Psoas muscle (tissue), 8 donors: ENCODE results near the gene SORCS1. TPM values are rescaled to one million over a fixed set of nuclear protein-coding genes. Genes with fewer than 3 reads are reported as not detected.

Source experiments
- ATAC-seq, 4 donors: fragments of 200-7000 bp; cut with Tn5 transposase; one replicate each; pipeline ENCODE4 v1.9.1; 2020; ENCODE audit warnings: moderate library complexity in 3 of 4, mild to moderate bottlenecking in 2 of 4
- DNase-seq, 2 donors: peaks; one replicate each; pipeline ENCODE4 v3.0.0-alpha.2; 2020
- H3K27ac ChIP-seq: fragments of 200-600 bp; one replicate; pipeline ENCODE4 v1.8.0; 2022
- H3K27me3 ChIP-seq, 3 donors: fragments of 200-600 bp in 1 of 3; one replicate each; pipeline versions ENCODE4 v1.6.1 to v1.8.0; 2013 to 2022; ENCODE audit warnings: low read length in 2 of 3, mild to moderate bottlenecking in 2 of 3, moderate library complexity in 1 of 3; ENCODE audit not compliant: insufficient read depth in 3 of 3
- H3K36me3 ChIP-seq, 2 donors: fragments of 200-600 bp in 1 of 2; one replicate each; pipeline versions ENCODE4 v1.6.1 to v1.8.0; 2013 to 2022; ENCODE audit warnings: low read depth in 1 of 2, mild to moderate bottlenecking in 1 of 2, moderate library complexity in 1 of 2; ENCODE audit not compliant: insufficient read depth in 1 of 2
- H3K4me1 ChIP-seq: fragments of 200-600 bp; one replicate; pipeline ENCODE4 v1.8.0; 2022
- H3K4me3 ChIP-seq: fragments of 200-600 bp; one replicate; pipeline ENCODE4 v1.8.0; 2022; ENCODE audit warnings: mild to moderate bottlenecking
- H3K9me3 ChIP-seq: fragments of 200-600 bp; one replicate; pipeline ENCODE4 v1.8.0; 2022
- CTCF ChIP-seq: fragments of 200-600 bp; IDR thresholded peaks from one replicate; pipeline ENCODE4 v1.8.0; 2022; ENCODE audit warnings: antibody characterized with exemption
- WGBS, 3 donors: extraction: QIAGEN DNeasy Blood & Tissue Kit; methylation state at CpG; one replicate each; pipeline versions ENCODE4 v1.1.6 to v1.1.7; 2013; 5-methylcytosine and 5-hydroxymethylcytosine counted together
- intact Hi-C, 2 donors: fragments of 100-400 bp; cut with DNase I; formaldehyde crosslinking; loops; one replicate each; pipeline versions ENCODE4 v1.11.0 to v1.14.2; 2022
- polyA plus RNA-seq, 3 donors: library from polyadenylated mRNA; stranded (reverse); fragments of 200-250 nt; gene quantifications; one replicate each; pipeline ENCODE4 v1.2.3, GENCODE V29; 2013
- total RNA-seq, 4 donors: library from RNA; stranded (reverse); fragmentation: NEBNext Ultra II Directional in 2 of 4; extraction: Animal tissue kit (Norgen Biotek cat#: 25700) in 2 of 4; gene quantifications; one replicate each; pipeline versions ENCODE4 v1.2.1 to v1.2.4, GENCODE V29; 2021 to 2023
- donor health status: healthy with polysubstance abuse.
- donor health status: DM: no; HTN: no; CAD: no; lungs with moderate emphysema.
- donor health status: Bipolar disorder and iron deficiency.
- donor health status: healthy.
- donor health status: DM: yes; HTN: yes; CAD: no.
- donor health status: DM: no; HTN: no; CAD: no.
- donor health status: DM: no; HTN: no; CAD: no.
- donor health status: DM: yes; HTN: yes; CAD: no.

SORCS1 gene
- total and polyA plus RNA-seq, 7 donors: 0.03 to 0.36 (median 0.25) TPM; not detected in 1

- no peaks in the 10 kb centered on the region for H3K4me1 ChIP-seq
- ATAC-seq (no peak), DNase-seq (no peak)
- H3K4me3 ChIP-seq: no peak overlapping the region
- no peaks in the 10 kb centered on the region for H3K9me3 ChIP-seq
- H3K27ac ChIP-seq: no peak overlapping the region
- WGBS, 3 donors: 45 to 61% (median 52%) methylated on average over 2 of the region's 2 CpGs
- no peak for TF ChIP-seq CTCF
- H3K36me3 ChIP-seq: no peaks in the 10 kb centered on the region
- no peaks in the 10 kb centered on the region for H3K27me3 ChIP-seq
- intact Hi-C loops: no loop called here
Observed at GRCh38 chr10:106771154-106771553, 393.4 kb downstream of the SORCS1 start.

GRCh38 chr10:106768204-106768603 is 396.3 kb downstream of the SORCS1 start:
- ATAC-seq (no peak), DNase-seq (no peak)
- H3K9me3 ChIP-seq: no peaks in the 10 kb centered on the region
- H3K27me3 ChIP-seq: no peaks in the 10 kb centered on the region
- no peak overlapping the region for H3K27ac ChIP-seq
- no peaks in the 10 kb centered on the region for H3K4me1 ChIP-seq
- no peaks in the 10 kb centered on the region for H3K36me3 ChIP-seq
- intact Hi-C loops: no loop called here
- no peak overlapping the region for H3K4me3 ChIP-seq
- TF ChIP-seq CTCF: no peak

- no peaks in the 10 kb centered on the region for H3K36me3 ChIP-seq
- no peaks in the 10 kb centered on the region for H3K9me3 ChIP-seq
- no peaks in the 10 kb centered on the region for H3K27me3 ChIP-seq
- TF ChIP-seq CTCF: no peak
- DNase-seq (no peak), ATAC-seq (no peak)
- WGBS, 3 donors: 52 to 60% (median 53%) methylated on average over 7 of the region's 7 CpGs
- H3K27ac ChIP-seq: no peak overlapping the region
- intact Hi-C loops: no loop called here
- no peak overlapping the region for H3K4me3 ChIP-seq
- H3K4me1 ChIP-seq: no peaks in the 10 kb centered on the region
Observed at GRCh38 chr10:106765928-106766327, 398.6 kb downstream of the SORCS1 start.

GRCh38 chr10:106765241-106765754 is 399.2 kb downstream of the SORCS1 start:
- 60 to 65% (median 62%) methylated on average over 1 of the region's 1 CpG for WGBS, 3 donors
- Histone ChIP-seq H3K27me3 (no peaks in the 10 kb centered on the region), H3K9me3 (no peaks in the 10 kb centered on the region), H3K4me1 (no peaks in the 10 kb centered on the region), H3K36me3 (no peaks in the 10 kb centered on the region), H3K4me3 (no peak overlapping the region), H3K27ac (no peak overlapping the region)
- no peak for TF ChIP-seq CTCF
- no peak for DNase-seq
- intact Hi-C loops: no loop called here
- ATAC-seq: no peak

GRCh38 chr10:106764360-106764759 is 400.1 kb downstream of the SORCS1 start:
- intact Hi-C loops: no loop called here
- WGBS, 3 donors: 87 to 89% (median 87%) methylated on average over 6 of the region's 6 CpGs
- H3K4me3 ChIP-seq: no peak overlapping the region
- H3K9me3 ChIP-seq: no peaks in the 10 kb centered on the region
- no peak overlapping the region for H3K27ac ChIP-seq
- no peak for DNase-seq
- no peaks in the 10 kb centered on the region for H3K4me1 ChIP-seq
- ATAC-seq: no peak
- H3K27me3 ChIP-seq: no peaks in the 10 kb centered on the region
- TF ChIP-seq CTCF: no peak
- H3K36me3 ChIP-seq: no peaks in the 10 kb centered on the region
